GM10248 (cell line): Measurements from ENCODE around the gene LRP6.
"Not testable (repeated sequence)": the region's sequence is repeated elsewhere in the genome, so short reads cannot be mapped to it uniquely, and the experiment has no call there.

Source experiments
- CTCF ChIA-PET: fragments of 300-600 bp; sonication (Branson Sonifier 250); formaldehyde crosslinking; extraction: SDS; loops from one replicate; lab custom pipeline; 2021; ENCODE audit warnings: antibody characterized with exemption; lab: Yijun Ruan, JAX
- POLR2A ChIA-PET: fragments of 350-650 bp; sonication (Branson Sonifier 250); formaldehyde crosslinking; extraction: SDS; loops from one replicate; lab custom pipeline; 2020; ENCODE audit warnings: antibody characterized with exemption; lab: Yijun Ruan, JAX
- DNase-seq: peaks from one replicate; pipeline ENCODE4 v3.0.0; 2012; ENCODE audit errors: extremely low spot score
- TF ChIP-seq, protein P1 (sequence below): IDR thresholded peaks from 2 replicates; pipeline ENCODE4 v1.5.1; 2012; ENCODE audit warnings: mild to moderate bottlenecking, low read depth; ENCODE audit errors: extremely low read depth, missing control alignments, control extremely low read depth

LRP6 gene

DNA sequence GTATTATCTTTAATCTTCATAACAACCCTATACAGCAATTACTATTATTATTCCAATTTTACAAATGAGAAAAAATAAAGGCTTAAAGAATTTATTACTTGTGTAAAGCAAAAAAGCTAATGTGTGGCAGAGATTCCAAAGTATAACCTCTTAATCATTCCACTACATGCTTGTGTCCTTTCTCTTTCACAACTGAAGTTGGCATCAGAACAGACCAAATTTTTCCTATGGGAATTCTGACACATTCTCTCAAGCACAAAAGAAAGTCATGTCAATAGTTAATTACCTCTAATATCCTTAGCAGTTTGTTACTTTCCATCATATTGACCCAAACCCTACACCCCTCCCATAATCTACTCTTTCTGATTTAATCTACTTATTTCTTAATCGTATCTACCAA, 109.4 kb downstream of the LRP6 start:
- ChIA-PET POLR2A (no interaction called here), CTCF (no interaction called here)
- no peak for DNase-seq
- TF ChIP-seq, protein P1, sequence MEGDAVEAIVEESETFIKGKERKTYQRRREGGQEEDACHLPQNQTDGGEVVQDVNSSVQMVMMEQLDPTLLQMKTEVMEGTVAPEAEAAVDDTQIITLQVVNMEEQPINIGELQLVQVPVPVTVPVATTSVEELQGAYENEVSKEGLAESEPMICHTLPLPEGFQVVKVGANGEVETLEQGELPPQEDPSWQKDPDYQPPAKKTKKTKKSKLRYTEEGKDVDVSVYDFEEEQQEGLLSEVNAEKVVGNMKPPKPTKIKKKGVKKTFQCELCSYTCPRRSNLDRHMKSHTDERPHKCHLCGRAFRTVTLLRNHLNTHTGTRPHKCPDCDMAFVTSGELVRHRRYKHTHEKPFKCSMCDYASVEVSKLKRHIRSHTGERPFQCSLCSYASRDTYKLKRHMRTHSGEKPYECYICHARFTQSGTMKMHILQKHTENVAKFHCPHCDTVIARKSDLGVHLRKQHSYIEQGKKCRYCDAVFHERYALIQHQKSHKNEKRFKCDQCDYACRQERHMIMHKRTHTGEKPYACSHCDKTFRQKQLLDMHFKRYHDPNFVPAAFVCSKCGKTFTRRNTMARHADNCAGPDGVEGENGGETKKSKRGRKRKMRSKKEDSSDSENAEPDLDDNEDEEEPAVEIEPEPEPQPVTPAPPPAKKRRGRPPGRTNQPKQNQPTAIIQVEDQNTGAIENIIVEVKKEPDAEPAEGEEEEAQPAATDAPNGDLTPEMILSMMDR = no peak

DNA sequence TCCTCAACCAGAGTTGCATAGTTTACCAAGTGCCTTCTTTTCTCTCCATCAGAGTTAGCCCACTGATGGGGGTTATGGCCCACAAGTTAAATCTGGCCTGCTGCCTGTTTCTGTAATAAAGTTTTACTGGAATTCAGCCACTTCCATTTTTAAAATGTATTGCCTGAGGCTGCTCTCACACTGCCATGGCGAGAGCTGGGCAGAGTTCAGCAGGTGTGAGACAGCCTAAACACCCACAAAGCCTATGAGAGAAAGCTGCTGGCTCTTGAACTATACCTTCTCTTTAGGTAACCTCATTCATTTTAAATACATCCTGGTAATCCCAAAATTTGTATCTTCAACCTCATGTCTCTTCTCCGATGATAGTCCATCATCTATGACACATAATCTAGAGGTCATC, 110.0 kb downstream of the LRP6 start:
- CTCF ChIA-PET = no interaction called here
- POLR2A ChIA-PET = no interaction called here
- TF ChIP-seq, protein P1 = no peak

DNA sequence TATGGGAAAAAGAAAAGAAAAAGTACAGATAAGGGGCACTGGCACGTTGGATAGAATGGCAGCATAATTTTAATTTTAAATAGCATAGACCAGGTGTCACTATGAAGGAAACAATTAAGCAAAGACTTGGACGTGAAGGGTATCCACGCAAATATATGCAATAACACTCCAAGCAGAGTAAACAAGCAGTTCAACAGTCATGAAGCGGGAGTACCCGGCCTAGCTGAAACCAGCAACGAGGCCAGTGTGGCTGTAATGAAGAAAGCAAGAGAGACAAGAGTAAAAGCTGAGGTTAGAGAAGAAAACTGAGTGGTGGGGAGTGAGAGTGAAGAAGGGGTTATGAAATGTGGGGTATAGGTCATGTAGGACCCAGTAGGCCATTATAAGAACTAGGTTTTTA, 110.7 kb downstream of the LRP6 start:
- ChIA-PET POLR2A (no interaction called here), CTCF (no interaction called here)
- no peak for DNase-seq
- TF ChIP-seq, protein P1 = no peak

More for the DNA sequence above, 110.0 kb downstream of the LRP6 start:
- DNase-seq = no peak

DNA sequence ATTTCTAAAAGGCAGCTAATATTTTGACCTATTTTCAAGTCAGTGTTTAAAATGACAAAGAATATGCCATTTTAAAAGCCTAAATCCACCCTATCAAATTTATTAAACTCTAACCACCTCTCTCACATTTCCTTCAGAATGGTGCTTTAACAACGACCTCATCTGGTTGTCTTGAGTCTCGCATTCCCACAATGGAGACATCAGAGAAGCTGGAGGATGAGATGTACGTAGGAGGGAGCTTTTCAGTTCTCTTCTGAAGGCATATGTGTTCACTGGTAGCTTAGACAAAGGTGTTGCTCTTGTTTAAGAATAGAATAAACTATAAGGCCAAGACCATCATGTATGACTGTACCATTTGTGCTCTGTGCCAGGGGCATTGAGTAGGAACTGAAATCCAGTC, 113.2 kb downstream of the LRP6 start:
- ChIA-PET POLR2A (no interaction called here), CTCF (no interaction called here)
- TF ChIP-seq, protein P1 = no peak
- DNase-seq = no peak

DNA sequence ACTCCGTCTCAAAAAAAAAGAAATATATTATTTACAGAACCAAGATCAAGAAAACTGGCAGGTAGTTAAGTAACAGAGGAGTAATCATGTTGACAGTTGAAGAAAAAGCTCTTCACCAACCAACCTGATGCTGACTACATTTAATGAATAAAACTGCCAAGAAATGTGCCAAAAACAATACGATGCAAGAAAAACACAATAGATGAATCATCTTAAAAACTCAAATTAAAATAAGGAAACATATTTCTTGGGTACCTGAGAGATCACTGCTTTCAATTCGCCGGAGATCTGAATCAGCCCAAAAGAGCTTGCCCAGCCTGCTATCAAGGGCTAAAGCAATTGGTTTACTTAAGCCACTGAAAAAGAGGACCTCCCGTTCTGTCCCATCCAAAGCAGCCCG, 119.7 kb downstream of the LRP6 start:
- DNase-seq = no peak
- TF ChIP-seq, protein P1 = no peak
- ChIA-PET POLR2A (no interaction called here), CTCF (interaction anchor here (0.6 kb wide), 1 partner anchor 35 kb away, joined by 3 read pairs; no protein-coding TSS in a partner anchor)

DNA sequence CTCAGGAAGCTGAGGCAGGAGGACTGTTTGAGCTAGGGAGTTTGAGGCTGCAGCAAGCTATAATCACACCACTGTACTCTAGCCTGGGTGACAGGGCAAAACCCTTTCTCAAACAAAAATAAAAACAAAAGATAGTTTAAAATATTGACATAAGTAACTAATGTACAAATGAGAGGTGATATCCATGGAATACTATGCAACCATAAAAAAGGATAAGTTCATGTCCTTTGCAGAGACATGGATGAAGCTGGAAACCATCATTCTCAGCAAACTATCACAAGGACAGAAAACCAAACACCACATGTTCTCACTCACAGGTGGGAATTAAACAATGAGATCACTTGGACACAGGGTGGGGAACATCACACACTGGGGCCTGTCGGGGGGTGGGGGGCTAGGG, 122.3 kb downstream of the LRP6 start:
- CTCF ChIA-PET, POLR2A ChIA-PET, DNase-seq: not testable (repeated sequence)

DNA sequence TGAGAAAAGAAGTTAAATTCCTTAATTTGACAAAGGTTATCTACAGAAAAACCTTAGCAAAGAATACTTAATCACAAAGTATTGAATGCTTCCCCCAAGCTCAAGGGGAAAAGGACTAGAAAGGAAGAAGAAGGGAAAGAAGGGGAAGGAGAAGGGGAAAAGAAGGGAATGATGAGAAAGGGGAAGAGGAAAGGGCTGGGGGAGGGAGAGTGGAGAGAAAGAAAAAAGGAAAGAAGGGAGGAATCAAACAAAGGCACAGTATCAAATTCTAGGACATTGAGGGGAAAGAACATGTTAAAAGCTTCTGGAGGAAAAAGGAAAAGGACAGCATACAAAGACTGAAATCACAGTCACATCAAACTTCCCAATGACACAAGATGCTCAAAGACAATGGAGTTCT, 125.8 kb downstream of the LRP6 start:
- TF ChIP-seq, protein P1 = no peak
- POLR2A ChIA-PET = no interaction called here
- DNase-seq = no peak
- CTCF ChIA-PET = interaction anchor here (0.8 to 1.8 kb wide), 2 partner anchors 30 to 187 kb away, joined by 3 to 5 read pairs; no protein-coding TSS in a partner anchor
